DND-41 (cell line): ENCODE data around the gene SCAI.

Experiments used
- EZH2 ChIP-seq: IDR thresholded peaks from 3 replicates; pipeline ENCODE4 v1.6.1; 2012; ENCODE audit warnings: borderline replicate concordance, low read depth, mild to moderate bottlenecking, moderate library complexity, low read length, inconsistent platforms; ENCODE audit not compliant: severe bottlenecking
- TF ChIP-seq, protein P1 (sequence below): IDR thresholded peaks from 2 replicates; pipeline ENCODE4 v1.5.1; 2012; ENCODE audit warnings: borderline replicate concordance, low read length, moderate library complexity, mild to moderate bottlenecking; ENCODE audit not compliant: poor library complexity, severe bottlenecking; ENCODE audit errors: extremely low read depth

DNA sequence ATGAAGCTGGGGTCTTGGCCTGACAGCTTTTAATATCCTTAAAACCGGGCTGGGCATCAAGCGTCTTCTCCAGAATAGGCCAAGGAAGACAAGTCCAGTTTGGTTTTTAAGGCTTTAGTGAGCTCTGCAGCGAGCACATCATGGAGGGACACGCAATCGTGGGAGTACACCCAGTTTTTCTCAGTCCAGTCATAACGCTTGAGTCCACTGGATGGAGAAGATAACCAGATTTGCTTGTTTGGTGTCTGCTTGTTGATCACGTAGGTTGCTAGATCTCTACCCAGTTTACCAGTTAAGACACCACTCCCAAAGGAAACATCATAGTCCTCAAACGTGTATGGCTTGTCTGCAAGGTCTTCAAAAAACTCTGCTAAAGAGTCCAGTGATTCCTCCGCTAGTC is 175.1 kb downstream of the SCAI start:
- TF ChIP-seq, protein P1, sequence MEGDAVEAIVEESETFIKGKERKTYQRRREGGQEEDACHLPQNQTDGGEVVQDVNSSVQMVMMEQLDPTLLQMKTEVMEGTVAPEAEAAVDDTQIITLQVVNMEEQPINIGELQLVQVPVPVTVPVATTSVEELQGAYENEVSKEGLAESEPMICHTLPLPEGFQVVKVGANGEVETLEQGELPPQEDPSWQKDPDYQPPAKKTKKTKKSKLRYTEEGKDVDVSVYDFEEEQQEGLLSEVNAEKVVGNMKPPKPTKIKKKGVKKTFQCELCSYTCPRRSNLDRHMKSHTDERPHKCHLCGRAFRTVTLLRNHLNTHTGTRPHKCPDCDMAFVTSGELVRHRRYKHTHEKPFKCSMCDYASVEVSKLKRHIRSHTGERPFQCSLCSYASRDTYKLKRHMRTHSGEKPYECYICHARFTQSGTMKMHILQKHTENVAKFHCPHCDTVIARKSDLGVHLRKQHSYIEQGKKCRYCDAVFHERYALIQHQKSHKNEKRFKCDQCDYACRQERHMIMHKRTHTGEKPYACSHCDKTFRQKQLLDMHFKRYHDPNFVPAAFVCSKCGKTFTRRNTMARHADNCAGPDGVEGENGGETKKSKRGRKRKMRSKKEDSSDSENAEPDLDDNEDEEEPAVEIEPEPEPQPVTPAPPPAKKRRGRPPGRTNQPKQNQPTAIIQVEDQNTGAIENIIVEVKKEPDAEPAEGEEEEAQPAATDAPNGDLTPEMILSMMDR = no peak
- TF ChIP-seq EZH2 = no peak
